ENCODE data around the gene TIAM1. TPM values are rescaled to one million over a fixed set of nuclear protein-coding genes. Genes with fewer than 3 reads are reported as not detected.

TIAM1 gene
- total and polyA plus RNA-seq, 2 donors = 25.8 to 30.5 TPM

DNA sequence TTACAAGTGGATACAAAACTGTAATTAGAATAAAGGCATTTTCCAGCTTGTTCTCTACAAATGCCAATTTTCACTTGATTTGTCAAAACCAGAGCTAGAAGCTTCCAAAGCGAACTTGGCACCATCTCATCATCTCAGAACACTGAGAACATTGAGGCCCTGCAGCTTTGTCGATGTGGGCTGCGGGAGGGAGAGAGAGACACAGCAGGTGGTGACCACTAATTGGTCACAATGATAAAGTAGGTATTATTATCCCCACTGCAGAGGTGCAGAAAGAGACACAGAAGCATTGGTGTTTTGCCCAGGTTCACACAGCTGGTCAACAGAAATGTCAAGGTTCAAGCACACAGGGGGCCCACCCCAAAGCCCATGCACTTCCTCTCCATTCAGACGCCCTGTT, 233.6 kb downstream of the TIAM1 start:
- peaks cover 0 to 9% of the 10 kb centered on the region in 2 donors for H3K4me1 ChIP-seq (ENCODE audit: control insufficient read depth in 2 of 2, insufficient read depth in 2 of 2, low read length in 2 of 2)
- 94% methylated on average over 4 of the region's 4 CpGs for WGBS
- no peaks in the 10 kb centered on the region for H3K9me3 ChIP-seq (ENCODE audit: control insufficient read depth in 2 of 2, insufficient read depth in 1 of 2, low read length in 1 of 2)
- no peaks in the 10 kb centered on the region for H3K36me3 ChIP-seq (ENCODE audit: control insufficient read depth in 2 of 2, insufficient read depth in 2 of 2, low read length in 1 of 2)
- no peak overlapping the region for H3K4me3 ChIP-seq (ENCODE audit: low read length in 2 of 2)
- DNase-seq (ENCODE audit: low read depth in 6 of 9, low spot score in 9 of 9) = no peak
- H3K27ac ChIP-seq (ENCODE audit: low read depth in 1 of 2, low read length in 1 of 2) = no peak overlapping the region
- no peaks in the 10 kb centered on the region for H3K27me3 ChIP-seq (ENCODE audit: control insufficient read depth in 2 of 2, insufficient read depth in 1 of 2, low read length in 1 of 2)

DNA sequence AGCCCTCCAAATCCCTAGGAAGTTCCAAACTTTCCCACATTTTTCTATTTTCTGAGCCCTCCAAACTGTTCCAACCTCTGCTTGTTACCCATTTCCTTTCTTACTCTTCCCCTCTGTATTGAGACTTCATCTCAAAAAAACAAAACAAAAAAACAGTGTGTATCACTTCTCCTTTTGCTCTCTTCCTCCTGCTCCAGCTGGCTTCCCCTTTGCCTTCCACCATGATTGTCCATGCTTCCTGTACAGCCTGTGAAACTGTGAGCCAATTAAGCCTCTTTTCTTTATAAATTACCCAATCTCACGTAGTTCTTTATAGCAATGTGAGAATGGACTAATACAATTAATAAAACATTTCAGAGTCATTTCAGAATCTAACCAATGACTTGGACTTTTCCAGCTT, 236.2 kb downstream of the TIAM1 start:
- Histone ChIP-seq H3K4me3 (ENCODE audit: low read length in 2 of 2) (no peak overlapping the region), H3K36me3 (ENCODE audit: control insufficient read depth in 2 of 2, insufficient read depth in 2 of 2, low read length in 1 of 2) (no peaks in the 10 kb centered on the region), H3K27ac (ENCODE audit: low read depth in 1 of 2, low read length in 1 of 2) (no peak overlapping the region), H3K27me3 (ENCODE audit: control insufficient read depth in 2 of 2, insufficient read depth in 1 of 2, low read length in 1 of 2) (no peaks in the 10 kb centered on the region), H3K9me3 (ENCODE audit: control insufficient read depth in 2 of 2, insufficient read depth in 1 of 2, low read length in 1 of 2) (no peaks in the 10 kb centered on the region), H3K4me1 (ENCODE audit: control insufficient read depth in 2 of 2, insufficient read depth in 2 of 2, low read length in 2 of 2) (peaks cover 2 to 11% of the 10 kb centered on the region in 2 donors)
- WGBS = 75% methylated on average over 1 of the region's 1 CpG
- no peak for DNase-seq (ENCODE audit: low read depth in 6 of 9, low spot score in 9 of 9)

DNA sequence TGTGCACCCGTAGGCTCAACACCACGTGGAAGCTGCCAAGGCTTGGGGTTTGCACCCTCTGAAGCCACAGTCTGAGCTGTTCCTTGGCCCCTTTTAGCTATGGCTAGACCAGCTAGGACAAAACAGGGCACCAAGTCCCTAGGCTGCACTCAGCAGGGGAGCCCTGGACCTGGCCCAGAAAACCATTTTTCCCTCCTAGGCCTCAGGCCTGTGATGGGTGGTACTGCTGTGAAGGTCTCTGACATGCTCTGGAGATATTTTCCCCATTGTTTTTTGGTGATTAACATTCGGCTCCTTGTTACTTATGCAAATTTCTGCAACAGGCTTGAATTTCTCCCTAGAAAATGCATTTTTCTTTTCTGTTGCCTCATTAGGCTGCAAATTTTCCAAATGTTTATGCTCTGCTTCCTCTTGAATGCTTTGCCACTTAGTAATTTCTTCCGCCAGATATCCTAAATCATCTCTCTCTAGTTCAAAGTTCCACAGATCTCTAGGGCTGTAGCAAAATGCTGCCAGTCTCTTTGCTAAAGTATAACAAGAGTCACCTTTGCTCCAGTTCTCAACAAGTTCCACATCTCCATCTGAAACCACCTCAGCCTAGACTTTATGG, 236.8 kb downstream of the TIAM1 start:
- no peak for DNase-seq (ENCODE audit: low read depth in 6 of 9, low spot score in 9 of 9)
- H3K27ac ChIP-seq (ENCODE audit: low read depth in 1 of 2, low read length in 1 of 2) = no peak overlapping the region

DNA sequence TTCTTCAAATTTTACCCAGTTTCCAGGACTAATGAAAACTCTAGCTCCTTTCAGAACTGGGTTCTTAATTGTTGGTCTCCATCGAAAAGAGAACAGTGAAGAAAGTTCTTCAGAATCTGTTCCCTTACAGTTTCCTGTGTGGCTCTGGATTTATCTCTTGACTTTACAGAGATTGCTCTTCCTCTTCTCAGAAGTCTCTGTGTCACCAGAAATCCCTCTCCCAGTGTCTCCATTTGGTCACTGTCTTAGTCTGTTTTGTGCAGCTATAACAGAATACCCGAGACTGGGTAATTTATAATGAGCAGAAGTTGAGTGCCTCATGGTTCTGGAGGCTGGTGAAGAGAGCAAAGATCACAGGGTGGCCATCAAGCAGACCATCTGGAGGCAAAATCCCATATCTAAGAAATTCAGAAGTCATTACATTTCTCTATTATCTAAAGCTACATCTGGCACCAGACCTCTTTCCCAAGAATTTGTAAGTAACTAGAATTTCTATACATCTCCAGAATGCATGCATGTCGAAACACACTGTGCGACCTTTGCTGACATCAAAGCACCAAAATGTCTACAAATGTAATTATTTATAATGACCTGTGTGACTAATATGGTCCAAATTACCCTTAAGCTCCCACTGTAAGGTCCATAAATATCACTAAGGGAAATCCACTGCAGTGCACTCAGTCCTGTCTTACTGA, 240.3 kb downstream of the TIAM1 start:
- H3K4me3 ChIP-seq (ENCODE audit: low read length in 2 of 2) = no peak overlapping the region
- no peaks in the 10 kb centered on the region for H3K27me3 ChIP-seq (ENCODE audit: control insufficient read depth in 2 of 2, insufficient read depth in 1 of 2, low read length in 1 of 2)
- H3K36me3 ChIP-seq (ENCODE audit: control insufficient read depth in 2 of 2, insufficient read depth in 2 of 2, low read length in 1 of 2) = no peaks in the 10 kb centered on the region
- H3K4me1 ChIP-seq (ENCODE audit: control insufficient read depth in 2 of 2, insufficient read depth in 2 of 2, low read length in 2 of 2) = peaks cover 2 to 3% of the 10 kb centered on the region in 2 donors
- 93% methylated on average over 4 of the region's 4 CpGs for WGBS
- no peak for DNase-seq (ENCODE audit: low read depth in 6 of 9, low spot score in 9 of 9)
- no peaks in the 10 kb centered on the region for H3K9me3 ChIP-seq (ENCODE audit: control insufficient read depth in 2 of 2, insufficient read depth in 1 of 2, low read length in 1 of 2)
- no peak overlapping the region for H3K27ac ChIP-seq (ENCODE audit: low read depth in 1 of 2, low read length in 1 of 2)

More for the DNA sequence above, 236.8 kb downstream of the TIAM1 start:
- WGBS = 97% methylated on average over 4 of the region's 4 CpGs
- Histone ChIP-seq H3K36me3 (ENCODE audit: control insufficient read depth in 2 of 2, insufficient read depth in 2 of 2, low read length in 1 of 2) (no peaks in the 10 kb centered on the region), H3K9me3 (ENCODE audit: control insufficient read depth in 2 of 2, insufficient read depth in 1 of 2, low read length in 1 of 2) (no peaks in the 10 kb centered on the region), H3K4me1 (ENCODE audit: control insufficient read depth in 2 of 2, insufficient read depth in 2 of 2, low read length in 2 of 2) (peaks cover 2 to 11% of the 10 kb centered on the region in 2 donors), H3K27me3 (ENCODE audit: control insufficient read depth in 2 of 2, insufficient read depth in 1 of 2, low read length in 1 of 2) (no peaks in the 10 kb centered on the region), H3K4me3 (ENCODE audit: low read length in 2 of 2) (no peak overlapping the region)

DNA sequence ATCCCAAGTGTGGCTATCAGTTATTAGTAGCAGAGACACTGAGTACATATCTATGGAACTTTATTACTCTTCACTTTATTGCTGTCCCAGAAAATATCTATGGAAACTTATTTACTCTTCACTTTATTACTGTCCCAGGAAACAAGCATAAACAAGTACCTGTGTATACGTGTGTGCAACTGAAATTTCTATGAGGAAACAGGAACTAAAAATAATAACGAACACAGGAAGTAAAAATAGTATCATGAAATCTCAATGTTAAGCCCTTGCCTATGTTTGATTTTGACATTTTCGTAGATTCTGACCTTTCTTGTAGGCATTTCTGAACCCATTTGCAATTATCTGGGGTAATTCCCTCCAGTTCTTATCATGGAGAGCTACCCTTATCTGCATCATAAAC, 240.9 kb downstream of the TIAM1 start:
- Histone ChIP-seq H3K27me3 (ENCODE audit: control insufficient read depth in 2 of 2, insufficient read depth in 1 of 2, low read length in 1 of 2) (no peaks in the 10 kb centered on the region), H3K27ac (ENCODE audit: low read depth in 1 of 2, low read length in 1 of 2) (no peak overlapping the region), H3K36me3 (ENCODE audit: control insufficient read depth in 2 of 2, insufficient read depth in 2 of 2, low read length in 1 of 2) (no peaks in the 10 kb centered on the region), H3K9me3 (ENCODE audit: control insufficient read depth in 2 of 2, insufficient read depth in 1 of 2, low read length in 1 of 2) (no peaks in the 10 kb centered on the region), H3K4me3 (ENCODE audit: low read length in 2 of 2) (no peak overlapping the region), H3K4me1 (ENCODE audit: control insufficient read depth in 2 of 2, insufficient read depth in 2 of 2, low read length in 2 of 2) (peaks cover 2 to 7% of the 10 kb centered on the region in 2 donors)
- DNase-seq (ENCODE audit: low read depth in 6 of 9, low spot score in 9 of 9) = no peak
- WGBS = 61% methylated on average over 3 of the region's 3 CpGs

DNA sequence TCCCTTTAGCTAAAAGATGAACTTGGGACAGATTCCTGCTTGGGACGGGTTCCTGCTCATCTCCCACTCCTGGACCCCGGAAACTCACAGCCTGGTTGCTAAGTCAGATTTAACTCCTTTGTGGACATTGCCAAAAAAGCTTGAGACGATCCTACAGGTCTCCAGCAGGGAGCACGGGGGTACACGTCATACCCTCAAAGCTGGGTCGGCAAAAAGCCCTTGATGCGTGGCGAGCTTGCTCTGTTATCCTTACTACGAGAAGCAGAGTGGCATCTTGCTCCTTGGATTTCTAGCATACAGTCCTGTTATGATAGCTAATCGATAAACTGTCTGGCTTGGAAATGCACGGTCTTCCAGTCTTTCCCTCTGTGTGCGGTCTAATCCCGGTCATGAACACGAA, 244.9 kb downstream of the TIAM1 start:
- 92% methylated on average over 14 of the region's 14 CpGs for WGBS
- no peaks in the 10 kb centered on the region for H3K36me3 ChIP-seq (ENCODE audit: control insufficient read depth in 2 of 2, insufficient read depth in 2 of 2, low read length in 1 of 2)
- H3K27me3 ChIP-seq (ENCODE audit: control insufficient read depth in 2 of 2, insufficient read depth in 1 of 2, low read length in 1 of 2) = no peaks in the 10 kb centered on the region
- no peaks in the 10 kb centered on the region for H3K9me3 ChIP-seq (ENCODE audit: control insufficient read depth in 2 of 2, insufficient read depth in 1 of 2, low read length in 1 of 2)
- peaks cover 2 to 7% of the 10 kb centered on the region in 2 donors for H3K4me1 ChIP-seq (ENCODE audit: control insufficient read depth in 2 of 2, insufficient read depth in 2 of 2, low read length in 2 of 2)
- no peak overlapping the region for H3K27ac ChIP-seq (ENCODE audit: low read depth in 1 of 2, low read length in 1 of 2)
- no peak for DNase-seq (ENCODE audit: low read depth in 6 of 9, low spot score in 9 of 9)
- no peak overlapping the region for H3K4me3 ChIP-seq (ENCODE audit: low read length in 2 of 2)

DNA sequence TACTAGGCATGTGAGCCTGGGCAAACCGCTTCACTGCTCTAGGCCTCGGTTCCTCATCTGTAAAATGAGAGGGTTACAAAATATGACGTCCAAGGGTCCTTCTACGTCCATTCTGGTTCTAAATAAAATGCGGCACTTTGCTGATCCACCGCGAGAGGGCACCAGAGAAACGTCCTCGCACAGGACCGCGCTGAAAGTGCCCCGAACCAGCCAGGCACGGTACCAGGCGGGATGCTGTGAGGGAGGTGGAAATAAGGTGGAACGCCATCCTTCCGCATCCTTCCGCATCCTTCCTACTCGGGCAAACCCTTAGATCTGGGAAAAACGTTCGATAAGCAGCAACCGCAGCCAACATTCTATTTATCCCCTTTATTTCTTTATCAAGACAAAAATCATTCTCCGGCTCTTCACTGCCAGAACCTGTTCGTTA, 245.5 kb downstream of the TIAM1 start:
- DNase-seq (ENCODE audit: low read depth in 6 of 9, low spot score in 9 of 9) = peak; percentile 32 to 75 (median 45)
- Histone ChIP-seq H3K4me3 (ENCODE audit: low read length in 2 of 2) (no peak overlapping the region), H3K27me3 (ENCODE audit: control insufficient read depth in 2 of 2, insufficient read depth in 1 of 2, low read length in 1 of 2) (no peaks in the 10 kb centered on the region), H3K36me3 (ENCODE audit: control insufficient read depth in 2 of 2, insufficient read depth in 2 of 2, low read length in 1 of 2) (no peaks in the 10 kb centered on the region), H3K9me3 (ENCODE audit: control insufficient read depth in 2 of 2, insufficient read depth in 1 of 2, low read length in 1 of 2) (no peaks in the 10 kb centered on the region), H3K4me1 (ENCODE audit: control insufficient read depth in 2 of 2, insufficient read depth in 2 of 2, low read length in 2 of 2) (peaks cover under 1 to 5% of the 10 kb centered on the region in 2 donors), H3K27ac (ENCODE audit: low read depth in 1 of 2, low read length in 1 of 2) (no peak overlapping the region)
- 17% methylated on average over 23 of the region's 23 CpGs for WGBS

DNA sequence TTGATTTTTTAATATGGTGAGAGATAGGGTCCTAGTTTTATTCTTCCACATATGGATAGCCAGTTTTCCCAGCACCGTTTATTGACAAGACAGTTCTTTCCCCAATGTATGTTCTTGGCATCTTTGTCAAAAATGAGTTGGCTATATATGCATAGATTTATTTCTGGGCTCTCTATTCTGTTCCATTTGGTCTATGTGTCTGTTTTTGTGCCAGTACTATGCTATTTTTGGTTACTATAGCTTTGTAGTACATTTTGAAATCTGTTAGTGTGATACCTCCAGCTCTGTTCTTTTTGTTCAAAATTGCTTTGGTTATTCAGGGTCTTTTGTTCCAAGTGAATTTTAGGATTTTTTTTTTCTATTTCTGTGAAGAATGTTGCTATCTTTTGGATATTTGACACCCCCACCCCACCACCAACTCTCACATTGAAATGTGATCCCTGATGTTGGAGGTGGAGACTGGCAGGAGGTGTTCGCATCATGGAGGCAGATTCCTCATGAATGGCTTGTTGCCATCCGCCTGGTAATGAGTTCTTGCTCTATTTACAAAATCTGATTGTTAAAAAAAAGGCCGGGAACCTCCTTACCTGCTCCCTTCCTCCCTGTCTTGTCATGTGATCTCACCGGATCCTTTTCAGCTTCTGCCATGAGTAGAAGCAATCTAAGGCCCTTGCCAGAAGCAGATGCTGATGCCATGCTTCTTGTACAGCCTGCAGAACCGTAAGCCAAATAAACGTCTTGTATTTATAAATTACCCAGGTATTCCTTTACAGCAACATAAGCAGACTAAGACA, 251.0 kb downstream of the TIAM1 start:
- no peak for DNase-seq (ENCODE audit: low read depth in 6 of 9, low spot score in 9 of 9)
- no peak overlapping the region for H3K4me3 ChIP-seq (ENCODE audit: low read length in 2 of 2)
- H3K27me3 ChIP-seq (ENCODE audit: control insufficient read depth in 2 of 2, insufficient read depth in 1 of 2, low read length in 1 of 2) = no peaks in the 10 kb centered on the region
- 96% methylated on average over 7 of the region's 7 CpGs for WGBS
- no peaks in the 10 kb centered on the region for H3K4me1 ChIP-seq (ENCODE audit: control insufficient read depth in 2 of 2, insufficient read depth in 2 of 2, low read length in 2 of 2)
- no peak overlapping the region for H3K27ac ChIP-seq (ENCODE audit: low read depth in 1 of 2, low read length in 1 of 2)
- H3K9me3 ChIP-seq (ENCODE audit: control insufficient read depth in 2 of 2, insufficient read depth in 1 of 2, low read length in 1 of 2) = no peaks in the 10 kb centered on the region
- H3K36me3 ChIP-seq (ENCODE audit: control insufficient read depth in 2 of 2, insufficient read depth in 2 of 2, low read length in 1 of 2) = no peaks in the 10 kb centered on the region

DNA sequence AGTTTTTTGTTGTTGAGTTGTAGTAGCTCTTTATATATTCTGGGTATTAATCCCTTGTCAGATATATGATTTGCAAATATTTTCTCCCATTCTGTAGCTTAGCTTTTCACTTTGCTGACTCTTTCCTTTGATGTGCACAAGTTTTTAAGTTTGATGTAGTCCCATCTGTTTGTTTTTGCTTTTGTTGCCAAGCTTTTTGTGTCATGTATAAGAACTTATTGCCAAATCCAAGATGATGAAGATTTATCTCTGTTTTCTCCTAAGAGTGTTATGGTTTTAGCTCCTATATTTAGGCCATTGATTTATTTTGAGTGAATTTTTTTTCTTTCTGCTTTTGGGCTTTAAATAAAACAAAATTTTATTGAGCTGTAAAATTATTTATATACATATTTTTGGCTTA, 253.7 kb downstream of the TIAM1 start:
- Histone ChIP-seq H3K9me3 (ENCODE audit: control insufficient read depth in 2 of 2, insufficient read depth in 1 of 2, low read length in 1 of 2) (no peaks in the 10 kb centered on the region), H3K4me3 (ENCODE audit: low read length in 2 of 2) (no peak overlapping the region), H3K36me3 (ENCODE audit: control insufficient read depth in 2 of 2, insufficient read depth in 2 of 2, low read length in 1 of 2) (no peaks in the 10 kb centered on the region), H3K4me1 (ENCODE audit: control insufficient read depth in 2 of 2, insufficient read depth in 2 of 2, low read length in 2 of 2) (peaks cover 0 to 3% of the 10 kb centered on the region in 2 donors), H3K27me3 (ENCODE audit: control insufficient read depth in 2 of 2, insufficient read depth in 1 of 2, low read length in 1 of 2) (no peaks in the 10 kb centered on the region), H3K27ac (ENCODE audit: low read depth in 1 of 2, low read length in 1 of 2) (no peak overlapping the region)
- no peak for DNase-seq (ENCODE audit: low read depth in 6 of 9, low spot score in 9 of 9)

Measured in thymus (tissue), 11 donors.